H1 (cell line): ENCODE measurements around the gene HABP2.

ENCODE experiments used
- BCL11A ChIP-seq, 2 experiments: IDR thresholded peaks; one replicate each; pipeline ENCODE4 v1.6.1; 2011; ENCODE audit warnings: low read depth in 2 of 2, low read length in 2 of 2, mild to moderate bottlenecking in 2 of 2
- CHD2 ChIP-seq: IDR thresholded peaks from 2 replicates; pipeline ENCODE4 v1.6.1; 2012; ENCODE audit warnings: low read length, improper control_type of control experiment
- PHF8 ChIP-seq: fragments of 200-600 bp; sonication (generic); conservative IDR thresholded peaks from 2 replicates; pipeline ENCODE4 v1.7.1; 2012; ENCODE audit warnings: low read depth, mild to moderate bottlenecking, inconsistent platforms, low read length, moderate library complexity
- POLR2A ChIP-seq, 2 experiments: IDR thresholded peaks; 1 replicate in 1 of 2; 2 replicates in 1 of 2; pipeline ENCODE4 v1.6.1; 2011; ENCODE audit warnings: low read depth in 2 of 2, low read length in 2 of 2, mild to moderate bottlenecking in 2 of 2; ENCODE audit errors: control extremely low read depth in 1 of 2
- POLR2AphosphoS5 ChIP-seq: IDR thresholded peaks from 2 replicates; pipeline ENCODE4 v1.6.1; 2011; ENCODE audit warnings: low read depth, low read length
- RAD21 ChIP-seq, 2 experiments: IDR thresholded peaks in 1 of 2; conservative IDR thresholded peaks in 1 of 2; 2 replicates each; pipeline ENCODE4 v1.6.1; 2011; ENCODE audit warnings: low read depth in 2 of 2, low read length in 2 of 2, improper control_type of control experiment in 1 of 2, inconsistent platforms in 1 of 2, mild to moderate bottlenecking in 1 of 2, moderate library complexity in 1 of 2
- RFX5 ChIP-seq: IDR thresholded peaks from 2 replicates; pipeline ENCODE4 v1.6.1; 2011; ENCODE audit warnings: low read depth, low read length, improper control_type of control experiment, borderline replicate concordance
- TBP ChIP-seq: IDR thresholded peaks from 2 replicates; pipeline ENCODE4 v1.6.1; 2011; ENCODE audit warnings: low read depth, low read length, improper control_type of control experiment
- TF ChIP-seq, protein P1 (sequence below), 3 experiments: IDR thresholded peaks; 1 replicate in 2 of 3; 2 replicates in 1 of 3; pipeline versions ENCODE4 v1.5.1 to v1.6.1; 2011; ENCODE audit warnings: low read length in 3 of 3, mild to moderate bottlenecking in 3 of 3, inconsistent platforms in 2 of 3, low read depth in 1 of 3, moderate library complexity in 1 of 3; ENCODE audit not compliant: insufficient read depth in 1 of 3; ENCODE audit errors: control extremely low read depth in 1 of 3
- TF ChIP-seq, protein P2 (sequence below): IDR thresholded peaks from 2 replicates; pipeline ENCODE4 v1.6.1; 2012; ENCODE audit warnings: low read length, inconsistent platforms

DNA sequence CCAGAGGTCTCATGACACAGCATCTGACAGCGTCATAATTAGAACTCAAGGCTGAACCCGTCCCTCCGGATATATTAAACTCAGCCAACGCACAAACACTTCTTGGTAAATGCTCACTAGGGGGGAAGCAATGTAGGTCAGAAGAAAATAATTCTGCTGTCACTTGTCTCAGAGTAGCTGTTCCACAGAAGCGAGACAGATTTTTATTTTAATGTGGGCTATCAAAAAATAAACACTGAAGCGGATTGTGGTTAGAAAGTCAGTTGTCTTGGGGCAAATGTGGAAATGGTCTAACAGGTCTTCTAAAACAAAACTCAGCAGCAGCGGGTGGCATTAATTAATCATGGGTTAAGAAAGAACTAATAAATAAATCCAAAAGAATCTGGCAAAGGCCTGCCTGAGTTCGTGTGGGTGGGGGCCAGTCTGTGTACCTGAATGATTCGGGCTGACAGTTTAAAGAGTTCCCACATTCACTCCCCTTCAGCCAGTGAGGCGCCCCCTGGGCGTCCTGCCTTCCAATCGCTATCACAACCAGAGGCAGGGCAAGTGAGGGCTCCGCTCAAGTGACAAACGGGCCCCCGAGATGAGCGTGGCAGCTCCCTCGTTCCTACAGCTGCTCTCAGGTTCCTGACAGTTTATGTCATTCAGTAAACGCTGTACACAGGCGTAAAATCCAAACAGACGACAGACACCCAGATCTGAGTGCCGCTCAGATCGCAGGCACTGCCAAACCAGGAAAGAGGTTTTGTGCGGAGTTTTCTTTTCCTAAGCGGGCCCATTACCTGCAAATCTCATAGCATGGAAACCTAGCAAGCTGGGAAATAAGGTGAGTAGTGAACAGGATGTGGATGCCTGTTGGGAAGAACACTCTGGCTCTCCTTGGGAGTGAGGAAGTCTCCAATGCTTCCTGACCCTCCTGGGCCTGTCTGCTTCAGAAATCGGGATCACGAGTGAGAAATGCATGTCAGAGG, 58.1 kb downstream of the HABP2 start:
- TF ChIP-seq RAD21 (IDR thresholded peaks at IDR 0.05 in 1 of 2, conservative IDR thresholded peaks at IDR 0.05 in 1 of 2; ENCODE audit: low read depth in 2 of 2, low read length in 2 of 2) (no peak), BCL11A (IDR thresholded peaks at IDR 0.05; ENCODE audit: low read depth in 2 of 2, low read length in 2 of 2) (no peak), TBP (no peak), POLR2AphosphoS5 (no peak), RFX5 (no peak), PHF8 (no peak), CHD2 (no peak), POLR2A (IDR thresholded peaks at IDR 0.05; ENCODE audit: control extremely low read depth in 1 of 2, low read depth in 2 of 2, low read length in 2 of 2) (no peak)
- TF ChIP-seq, protein P1, sequence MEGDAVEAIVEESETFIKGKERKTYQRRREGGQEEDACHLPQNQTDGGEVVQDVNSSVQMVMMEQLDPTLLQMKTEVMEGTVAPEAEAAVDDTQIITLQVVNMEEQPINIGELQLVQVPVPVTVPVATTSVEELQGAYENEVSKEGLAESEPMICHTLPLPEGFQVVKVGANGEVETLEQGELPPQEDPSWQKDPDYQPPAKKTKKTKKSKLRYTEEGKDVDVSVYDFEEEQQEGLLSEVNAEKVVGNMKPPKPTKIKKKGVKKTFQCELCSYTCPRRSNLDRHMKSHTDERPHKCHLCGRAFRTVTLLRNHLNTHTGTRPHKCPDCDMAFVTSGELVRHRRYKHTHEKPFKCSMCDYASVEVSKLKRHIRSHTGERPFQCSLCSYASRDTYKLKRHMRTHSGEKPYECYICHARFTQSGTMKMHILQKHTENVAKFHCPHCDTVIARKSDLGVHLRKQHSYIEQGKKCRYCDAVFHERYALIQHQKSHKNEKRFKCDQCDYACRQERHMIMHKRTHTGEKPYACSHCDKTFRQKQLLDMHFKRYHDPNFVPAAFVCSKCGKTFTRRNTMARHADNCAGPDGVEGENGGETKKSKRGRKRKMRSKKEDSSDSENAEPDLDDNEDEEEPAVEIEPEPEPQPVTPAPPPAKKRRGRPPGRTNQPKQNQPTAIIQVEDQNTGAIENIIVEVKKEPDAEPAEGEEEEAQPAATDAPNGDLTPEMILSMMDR (IDR thresholded peaks at IDR 0.05; ENCODE audit: control extremely low read depth in 1 of 3, insufficient read depth in 1 of 3, low read depth in 1 of 3, low read length in 3 of 3): peak; percentile 33 to 43 (median 39); a peak in 3 of 4 replicates
- TF ChIP-seq, protein P2, sequence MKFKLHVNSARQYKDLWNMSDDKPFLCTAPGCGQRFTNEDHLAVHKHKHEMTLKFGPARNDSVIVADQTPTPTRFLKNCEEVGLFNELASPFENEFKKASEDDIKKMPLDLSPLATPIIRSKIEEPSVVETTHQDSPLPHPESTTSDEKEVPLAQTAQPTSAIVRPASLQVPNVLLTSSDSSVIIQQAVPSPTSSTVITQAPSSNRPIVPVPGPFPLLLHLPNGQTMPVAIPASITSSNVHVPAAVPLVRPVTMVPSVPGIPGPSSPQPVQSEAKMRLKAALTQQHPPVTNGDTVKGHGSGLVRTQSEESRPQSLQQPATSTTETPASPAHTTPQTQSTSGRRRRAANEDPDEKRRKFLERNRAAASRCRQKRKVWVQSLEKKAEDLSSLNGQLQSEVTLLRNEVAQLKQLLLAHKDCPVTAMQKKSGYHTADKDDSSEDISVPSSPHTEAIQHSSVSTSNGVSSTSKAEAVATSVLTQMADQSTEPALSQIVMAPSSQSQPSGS: no peak
